ENCODE results near the gene ZC2HC1C. TPM values are rescaled to one million over a fixed set of nuclear protein-coding genes. Genes with fewer than 3 reads are reported as not detected.

The ZC2HC1C gene
- total RNA-seq, 3 donors from 2014 or later, result 4.0 to 4.8 (median 4.7) TPM

DNA sequence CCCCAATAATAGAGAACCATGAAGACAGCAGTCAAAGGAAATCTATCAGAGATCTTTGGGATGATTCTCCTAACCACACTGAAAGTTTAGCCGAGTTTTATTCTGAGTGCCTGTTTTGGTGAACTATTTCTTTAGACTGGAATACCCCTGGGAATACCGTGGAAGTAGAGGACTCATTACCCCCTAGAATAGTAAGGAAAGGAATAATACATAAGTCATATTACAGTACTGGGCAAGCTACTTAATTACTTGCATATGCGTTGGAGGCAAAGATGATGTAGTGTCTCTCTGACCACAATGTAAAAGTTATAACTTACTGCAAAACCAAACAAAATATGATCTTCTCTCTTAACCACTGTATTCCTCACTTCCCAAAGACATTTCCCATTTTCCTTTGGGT is 25.5 kb downstream of the ZC2HC1C start:
- Histone ChIP-seq H3K9me3 (no peaks in the 10 kb centered on the region), H3K4me3 (no peak overlapping the region), H3K4me1 (ENCODE audit: low read depth) (no peaks in the 10 kb centered on the region), H3K36me3 (ENCODE audit: low read depth) (peaks cover 6% of the 10 kb centered on the region)
- intact Hi-C loops (cut with DNase I, micrococcal nuclease), result no loop called here
- no peak for ATAC-seq
- TF ChIP-seq, protein P1, sequence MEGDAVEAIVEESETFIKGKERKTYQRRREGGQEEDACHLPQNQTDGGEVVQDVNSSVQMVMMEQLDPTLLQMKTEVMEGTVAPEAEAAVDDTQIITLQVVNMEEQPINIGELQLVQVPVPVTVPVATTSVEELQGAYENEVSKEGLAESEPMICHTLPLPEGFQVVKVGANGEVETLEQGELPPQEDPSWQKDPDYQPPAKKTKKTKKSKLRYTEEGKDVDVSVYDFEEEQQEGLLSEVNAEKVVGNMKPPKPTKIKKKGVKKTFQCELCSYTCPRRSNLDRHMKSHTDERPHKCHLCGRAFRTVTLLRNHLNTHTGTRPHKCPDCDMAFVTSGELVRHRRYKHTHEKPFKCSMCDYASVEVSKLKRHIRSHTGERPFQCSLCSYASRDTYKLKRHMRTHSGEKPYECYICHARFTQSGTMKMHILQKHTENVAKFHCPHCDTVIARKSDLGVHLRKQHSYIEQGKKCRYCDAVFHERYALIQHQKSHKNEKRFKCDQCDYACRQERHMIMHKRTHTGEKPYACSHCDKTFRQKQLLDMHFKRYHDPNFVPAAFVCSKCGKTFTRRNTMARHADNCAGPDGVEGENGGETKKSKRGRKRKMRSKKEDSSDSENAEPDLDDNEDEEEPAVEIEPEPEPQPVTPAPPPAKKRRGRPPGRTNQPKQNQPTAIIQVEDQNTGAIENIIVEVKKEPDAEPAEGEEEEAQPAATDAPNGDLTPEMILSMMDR (IDR thresholded peaks at IDR 0.05), result no peak
- no peak for DNase-seq

DNA sequence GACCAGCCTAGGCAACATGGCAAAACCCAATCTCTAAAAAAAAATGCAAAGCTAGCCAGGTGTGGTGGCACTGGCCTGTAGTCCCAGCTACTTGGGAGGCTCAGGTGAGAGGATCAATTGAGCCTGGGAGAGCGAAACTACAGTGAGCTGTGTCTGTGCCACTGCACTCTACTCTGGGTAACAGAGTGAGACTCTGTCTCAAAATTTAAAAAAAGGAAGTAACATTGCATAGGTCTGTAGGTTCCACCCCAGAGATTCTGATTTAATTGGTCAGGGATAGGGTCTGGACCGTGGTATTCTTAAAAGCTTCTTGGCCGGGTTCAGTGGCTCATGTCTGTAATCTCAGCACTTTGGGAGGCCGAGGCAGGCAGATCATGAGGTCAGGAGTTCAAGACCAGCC is 26.2 kb downstream of the ZC2HC1C start:
- Histone ChIP-seq H3K9me3 (no peaks in the 10 kb centered on the region), H3K36me3 (ENCODE audit: low read depth) (no peaks in the 10 kb centered on the region), H3K4me1 (ENCODE audit: low read depth) (no peaks in the 10 kb centered on the region), H3K4me3 (no peak overlapping the region)
- ATAC-seq (no peak), DNase-seq (no peak)
- intact Hi-C loops (cut with DNase I, micrococcal nuclease), result no loop called here
- TF ChIP-seq, protein P1 (IDR thresholded peaks at IDR 0.05), result no peak

DNA sequence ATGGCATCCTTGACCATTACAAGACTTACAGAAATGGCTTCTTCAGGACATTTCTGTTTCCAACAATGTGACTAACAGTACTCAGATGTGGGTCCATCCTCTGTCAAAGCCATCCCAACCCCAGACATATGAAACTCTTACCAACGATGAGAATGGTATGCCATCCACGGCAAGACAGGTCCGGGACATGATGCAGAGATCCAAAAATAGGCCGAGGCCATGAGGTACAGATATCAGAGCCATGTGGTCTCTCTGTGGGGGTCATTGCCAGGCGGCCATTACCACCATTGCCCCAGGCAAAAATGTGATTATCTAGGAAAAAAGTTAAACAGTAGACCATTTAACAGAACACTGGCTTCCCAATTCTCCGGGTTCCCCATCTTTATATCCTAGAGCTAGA is 27.5 kb downstream of the ZC2HC1C start:
- intact Hi-C loops (cut with DNase I, micrococcal nuclease), result no loop called here
- Histone ChIP-seq H3K4me1 (ENCODE audit: low read depth) (no peaks in the 10 kb centered on the region), H3K4me3 (no peak overlapping the region), H3K9me3 (no peaks in the 10 kb centered on the region), H3K36me3 (ENCODE audit: low read depth) (no peaks in the 10 kb centered on the region)
- DNase-seq (no peak), ATAC-seq (no peak)
- TF ChIP-seq, protein P1 (IDR thresholded peaks at IDR 0.05), result no peak

DNA sequence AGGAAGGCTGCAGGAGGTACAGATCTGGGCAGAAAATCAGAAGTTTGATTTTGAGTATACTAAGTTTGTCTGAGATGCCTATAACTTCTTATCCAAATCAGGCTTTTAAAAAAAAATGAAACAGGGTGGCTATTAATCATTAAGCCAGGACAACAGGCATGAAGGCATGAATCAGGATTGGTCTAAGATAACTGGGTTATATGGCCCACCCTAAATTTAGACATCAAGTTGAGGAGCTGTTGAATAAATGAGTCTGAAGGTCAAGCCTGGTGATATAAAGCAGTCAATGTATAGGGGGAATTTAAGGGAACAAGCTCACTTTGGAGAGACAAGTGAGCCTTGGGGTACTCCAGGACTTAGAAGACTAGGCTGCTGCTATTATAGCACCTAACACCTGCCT is 28.8 kb downstream of the ZC2HC1C start:
- no peaks in the 10 kb centered on the region for H3K36me3 ChIP-seq (ENCODE audit: low read depth)
- H3K4me1 ChIP-seq (ENCODE audit: low read depth), result no peaks in the 10 kb centered on the region
- peak; percentile 53 for ATAC-seq
- intact Hi-C loops (cut with DNase I, micrococcal nuclease), result no loop called here
- TF ChIP-seq, protein P1 (IDR thresholded peaks at IDR 0.05), result no peak
- no peak overlapping the region for H3K4me3 ChIP-seq
- DNase-seq, result no peak
- H3K9me3 ChIP-seq, result no peaks in the 10 kb centered on the region

DNA sequence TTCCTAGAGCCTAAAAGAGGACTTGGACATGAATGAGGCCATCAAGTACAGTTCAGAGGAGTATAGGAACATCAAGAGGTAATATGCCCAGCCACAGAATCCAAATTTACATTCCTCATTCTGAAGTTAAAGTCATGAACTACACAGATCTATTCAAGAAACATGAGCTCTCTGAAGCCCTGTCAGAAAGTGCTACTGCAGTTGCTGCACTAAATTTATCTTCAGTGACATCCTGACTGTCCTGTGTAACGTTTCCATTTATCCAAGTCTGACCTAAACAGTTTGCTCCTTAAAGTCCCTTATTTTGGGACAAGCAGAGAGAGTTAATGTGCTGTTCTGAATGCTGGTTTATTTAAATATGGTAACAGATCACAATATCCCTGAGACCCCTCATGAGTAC is 29.2 kb downstream of the ZC2HC1C start:
- DNase-seq (no peak), ATAC-seq (no peak)
- Histone ChIP-seq H3K36me3 (ENCODE audit: low read depth) (no peaks in the 10 kb centered on the region), H3K4me1 (ENCODE audit: low read depth) (no peaks in the 10 kb centered on the region), H3K9me3 (no peaks in the 10 kb centered on the region), H3K4me3 (no peak overlapping the region)
- TF ChIP-seq, protein P1 (IDR thresholded peaks at IDR 0.05), result no peak
- intact Hi-C loops (cut with DNase I, micrococcal nuclease), result no loop called here

DNA sequence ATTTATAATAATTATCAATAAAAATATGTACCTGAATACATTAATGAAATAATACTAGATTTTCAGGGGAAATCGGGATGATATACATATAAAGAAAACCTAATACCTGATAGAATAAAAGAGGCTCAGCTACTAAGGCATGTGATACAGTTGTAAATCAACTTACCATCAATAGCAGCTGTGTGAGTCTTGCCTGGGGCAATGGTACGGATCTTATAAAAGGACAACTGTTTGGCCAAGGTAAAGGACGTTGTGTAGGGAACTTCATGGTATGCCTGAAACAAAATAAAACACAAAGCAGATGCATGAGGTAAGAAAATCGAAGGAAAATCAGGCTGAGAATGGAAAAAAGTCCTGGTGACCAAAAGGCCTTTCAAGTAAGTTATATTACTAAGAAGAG is 32.0 kb downstream of the ZC2HC1C start:
- TF ChIP-seq, protein P1 (IDR thresholded peaks at IDR 0.05), result no peak
- no peak for ATAC-seq
- no peaks in the 10 kb centered on the region for H3K36me3 ChIP-seq (ENCODE audit: low read depth)
- DNase-seq, result no peak
- H3K4me1 ChIP-seq (ENCODE audit: low read depth), result no peaks in the 10 kb centered on the region
- H3K9me3 ChIP-seq, result no peaks in the 10 kb centered on the region
- H3K4me3 ChIP-seq, result no peak overlapping the region
- intact Hi-C loops (cut with DNase I, micrococcal nuclease), result no loop called here

Data from mucosa of descending colon (tissue), 3 donors.